Activated CD4-positive, alpha-beta T cell treated with anti-CD3 and anti-CD28 coated beads for 24 hours (primary cell): ENCODE measurements around the gene HS3ST1.
"Not testable (repeated sequence)": the region's sequence is repeated elsewhere in the genome, so short reads cannot be mapped to it uniquely, and the experiment has no call there.

Experiments used
- DNase-seq, 2 donors: peaks; one replicate each; pipeline ENCODE4 v3.0.0-alpha.2; 2020; ENCODE audit warnings: low read depth in 2 of 2

The HS3ST1 gene

DNA sequence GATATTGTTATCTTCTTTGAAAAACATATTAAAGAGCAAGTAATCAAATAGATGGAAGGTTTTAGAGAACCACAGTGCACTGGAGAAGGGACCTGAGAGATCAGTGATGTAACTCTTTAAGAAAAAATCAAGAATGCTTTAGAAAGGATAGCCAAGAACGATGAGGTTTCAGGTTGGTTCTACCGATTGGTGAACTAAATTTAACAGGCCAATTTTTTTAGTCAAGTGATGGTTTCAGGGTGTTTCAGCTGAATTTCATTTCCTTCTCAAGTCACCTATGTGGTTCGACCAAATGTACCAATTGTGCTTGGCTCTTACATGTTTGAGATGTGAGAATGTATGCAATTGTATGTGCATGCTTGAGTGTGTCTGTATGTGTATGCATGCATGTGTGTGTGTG, 26.5 kb downstream of the HS3ST1 start:
- no peak for DNase-seq

- DNase-seq = no peak
Observed at GRCh38 chr4:11399461-11399971, 29.2 kb downstream of the HS3ST1 start.

DNA sequence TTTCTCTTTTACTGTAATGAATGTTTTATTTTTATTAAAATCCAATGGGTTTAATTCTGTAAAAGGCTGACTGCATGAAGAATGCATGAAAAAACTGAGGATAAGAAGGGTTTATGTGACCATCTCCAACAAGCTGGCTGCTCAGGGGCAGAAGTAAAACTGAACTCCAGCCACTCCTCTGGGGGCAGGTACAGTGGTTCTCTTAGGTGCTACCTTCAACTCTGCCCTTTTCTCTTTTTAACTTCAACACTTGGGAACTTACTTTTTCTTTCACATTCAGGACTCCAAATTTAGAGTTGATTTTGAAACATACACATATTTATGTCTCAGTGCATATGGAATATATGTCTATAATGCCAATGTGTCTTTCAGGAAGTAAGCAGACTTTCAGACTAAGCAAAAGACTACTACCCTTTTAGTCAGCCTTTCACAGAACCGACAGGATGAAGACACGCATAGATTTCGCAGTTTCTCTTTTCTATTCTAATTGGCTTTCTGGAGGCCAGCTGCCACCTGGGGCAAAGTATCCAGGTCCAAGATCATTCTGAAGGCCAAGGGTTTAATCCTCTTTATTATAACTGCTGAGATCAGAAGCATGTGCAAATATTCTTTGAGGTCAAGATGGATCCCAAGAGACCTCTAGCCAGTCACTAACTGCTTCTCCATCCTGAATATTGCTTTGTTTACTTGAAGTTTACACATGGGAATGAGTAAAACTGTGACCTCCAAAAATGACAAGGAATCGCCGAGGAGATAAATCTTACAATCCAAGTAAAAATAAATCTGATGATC, 30.7 kb downstream of the HS3ST1 start:
- DNase-seq = no peak

- DNase-seq = no peak
Observed at GRCh38 chr4:11397146-11397545, 31.5 kb downstream of the HS3ST1 start.

GRCh38 chr4:11393551-11393950, 35.1 kb downstream of the HS3ST1 start:
- no peak for DNase-seq

DNA sequence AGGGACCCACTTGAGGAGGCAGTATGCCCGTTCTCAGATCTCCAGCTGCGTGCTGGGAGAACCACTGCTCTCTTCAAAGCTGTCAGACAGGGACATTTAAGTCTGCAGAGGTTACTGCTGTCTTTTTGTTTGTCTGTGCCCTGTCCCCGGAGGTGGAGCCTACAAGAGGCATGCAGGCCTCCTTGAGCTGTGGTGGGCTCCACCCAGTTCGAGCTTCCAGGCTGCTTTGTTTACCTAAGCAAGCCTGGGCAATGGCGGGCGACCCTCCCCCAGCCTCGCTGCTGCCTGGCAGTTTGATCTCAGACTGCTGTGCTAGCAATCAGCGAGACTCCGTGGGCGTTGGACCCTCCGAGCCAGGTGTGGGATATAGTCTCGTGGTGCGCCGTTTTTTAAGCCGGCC, 44.6 kb downstream of the HS3ST1 start:
- not testable (repeated sequence) for DNase-seq

GRCh38 chr4:11376571-11376970, 52.1 kb downstream of the HS3ST1 start:
- no peak for DNase-seq

- no peak for DNase-seq
Observed at GRCh38 chr4:11376146-11376545, 52.5 kb downstream of the HS3ST1 start.

DNA sequence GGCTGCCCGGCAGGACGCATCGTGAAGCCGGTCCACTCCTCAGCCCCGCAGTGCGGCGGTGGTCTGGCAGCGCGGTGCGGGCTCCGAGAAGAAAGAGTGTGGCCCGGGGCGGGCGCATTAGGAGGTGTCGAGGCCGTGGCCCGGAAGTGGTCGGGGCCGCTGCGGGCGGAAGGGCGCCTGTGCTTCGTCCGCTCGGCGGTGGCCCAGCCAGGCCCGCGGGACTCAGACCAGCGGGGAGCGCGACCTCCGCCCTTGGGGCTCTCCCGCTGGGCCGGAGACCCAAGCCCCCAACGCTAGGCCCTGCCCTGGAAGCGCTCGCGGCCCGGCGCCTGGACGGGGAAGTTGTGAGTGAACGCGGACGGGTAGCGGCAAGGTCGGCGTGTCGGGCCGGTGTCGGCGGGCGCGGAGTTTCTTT, 60.0 kb downstream of the HS3ST1 start:
- DNase-seq = no peak

DNA sequence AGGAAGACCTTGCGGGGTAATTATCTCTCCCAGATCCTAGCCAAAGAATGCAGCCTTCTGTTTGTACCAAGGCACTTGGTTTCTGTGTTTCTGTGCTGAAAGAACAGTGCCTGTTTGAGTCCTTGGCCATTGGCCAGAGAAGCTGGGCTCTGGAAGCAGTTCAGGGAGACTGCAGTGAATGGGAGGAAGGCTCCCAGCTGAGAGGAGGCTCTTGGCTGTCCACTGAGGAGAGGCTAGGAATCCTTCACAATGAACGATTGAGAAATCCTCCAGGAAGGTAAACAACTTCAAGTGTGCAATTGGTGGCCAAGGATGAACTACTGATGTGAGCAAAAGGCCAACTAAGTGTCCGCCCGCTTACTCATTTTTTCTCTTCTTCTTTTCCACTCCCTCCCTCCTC, 61.3 kb downstream of the HS3ST1 start:
- DNase-seq = no peak

GRCh38 chr4:11366859-11367258, 61.8 kb downstream of the HS3ST1 start:
- no peak for DNase-seq

DNA sequence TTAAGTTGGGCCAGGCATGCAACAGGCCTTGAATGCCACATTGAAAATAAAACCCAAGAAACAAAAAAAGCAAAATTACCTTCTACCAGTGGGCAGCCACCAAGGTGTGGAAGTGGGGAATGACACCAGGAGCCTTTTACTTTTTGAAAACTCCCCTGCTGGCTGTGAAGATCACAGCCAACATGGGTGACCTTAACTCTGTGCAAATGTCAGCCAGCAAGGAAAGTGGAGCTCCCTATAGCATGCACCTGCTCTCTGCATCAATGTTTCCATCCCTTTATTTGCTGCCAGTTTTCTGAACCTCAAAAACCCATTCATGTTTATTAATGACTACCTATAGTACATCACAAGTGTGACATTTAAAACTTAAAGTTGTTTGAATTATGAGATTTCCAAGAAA, 63.7 kb downstream of the HS3ST1 start:
- no peak for DNase-seq

GRCh38 chr4:11359591-11359990, 69.1 kb downstream of the HS3ST1 start:
- DNase-seq = no peak

DNA sequence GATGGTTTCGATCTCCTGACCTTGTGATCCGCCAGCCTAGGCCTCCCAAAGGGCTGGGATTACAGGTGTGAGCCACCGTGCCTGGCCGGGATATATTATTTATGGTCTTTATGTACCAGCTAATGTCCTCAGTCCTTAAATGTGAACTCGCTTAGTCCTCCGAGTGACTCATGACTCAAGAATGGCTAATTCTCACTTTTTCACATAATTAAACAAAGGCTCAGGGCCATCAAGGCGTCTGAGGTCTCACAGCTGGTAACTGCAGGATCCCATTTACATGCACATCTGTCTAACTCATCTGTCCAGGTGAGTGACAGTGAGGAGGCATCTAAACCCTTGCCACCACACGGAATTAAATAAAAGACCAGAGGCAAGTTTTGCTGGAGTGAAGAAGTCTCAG, 73.5 kb downstream of the HS3ST1 start:
- no peak for DNase-seq

GRCh38 chr4:11354531-11354930, 74.2 kb downstream of the HS3ST1 start:
- DNase-seq = no peak

DNA sequence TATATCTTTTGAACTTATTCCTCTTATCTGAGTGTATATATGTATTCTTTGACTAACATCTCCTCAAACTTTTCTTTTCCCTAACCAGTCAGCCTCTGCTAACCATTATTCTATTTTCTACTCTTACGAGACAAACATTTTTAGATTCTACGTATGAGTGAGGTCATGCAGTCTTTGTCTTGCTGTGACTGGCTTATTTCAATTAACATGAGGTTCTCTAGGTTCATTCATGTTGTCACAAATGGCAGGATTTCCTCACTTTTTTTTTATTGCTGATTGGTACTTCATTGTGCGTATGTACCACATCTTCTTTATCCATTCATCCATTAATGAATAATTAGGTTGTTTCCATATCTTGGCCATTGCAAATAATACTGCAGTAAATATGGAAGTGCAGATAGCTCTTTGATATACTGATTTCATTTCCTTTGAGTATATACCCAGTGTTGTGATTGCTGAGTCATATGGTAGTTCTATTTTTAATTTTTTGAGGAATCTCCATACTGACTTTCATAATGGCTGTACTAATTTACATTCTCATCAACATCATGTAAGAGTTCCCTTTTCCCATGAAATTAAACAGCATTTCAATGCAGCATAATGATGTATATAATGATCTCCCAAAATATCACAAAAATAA, 80.1 kb downstream of the HS3ST1 start:
- no peak for DNase-seq

- no peak for DNase-seq
Observed at GRCh38 chr4:11344916-11345315, 83.8 kb downstream of the HS3ST1 start.

- DNase-seq = no peak
Observed at GRCh38 chr4:11343536-11343935, 85.2 kb downstream of the HS3ST1 start.
